ENCODE results near the gene MEGF11. TPM values are rescaled to one million over a fixed set of nuclear protein-coding genes. Genes with fewer than 3 reads are reported as not detected.
"Not testable (repeated sequence)": the region's sequence is repeated elsewhere in the genome, so short reads cannot be mapped to it uniquely, and the experiment has no call there.

MEGF11 gene
- total RNA-seq, 4 donors from 2014 or later: 2.4 to 8.5 (median 4.3) TPM

DNA sequence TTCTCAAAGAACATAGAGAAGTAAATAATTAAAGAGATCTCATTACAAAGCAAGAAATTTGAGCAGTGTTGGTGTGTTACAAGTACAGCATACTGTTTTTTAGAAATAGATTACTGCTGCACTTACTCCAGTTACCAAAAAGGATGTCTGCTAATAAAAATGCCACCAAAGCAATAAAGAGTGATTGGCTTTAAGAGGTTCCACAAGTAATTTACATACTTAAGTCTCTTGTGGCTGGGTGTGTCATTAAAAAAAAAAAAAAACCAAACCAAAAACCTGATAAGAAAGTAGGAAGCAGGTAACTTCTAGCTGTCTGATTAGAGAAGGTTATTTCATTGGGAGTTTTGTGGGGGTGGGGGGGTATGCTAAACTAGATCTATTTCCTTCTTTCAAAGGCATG lies 369.0 kb downstream of the MEGF11 start:
- Histone ChIP-seq H3K27ac (no peak overlapping the region), H3K27me3 (no peaks in the 10 kb centered on the region), H3K4me1 (peaks cover 7% of the 10 kb centered on the region), H3K36me3 (peaks cover 83% of the 10 kb centered on the region), H3K9me3 (no peaks in the 10 kb centered on the region), H3K4me3 (no peak overlapping the region)
- no peak for DNase-seq (ENCODE audit: low spot score in 2 of 2)
- no peak for TF ChIP-seq POLR2A (IDR thresholded peaks at IDR 0.05)
- no peak for TF ChIP-seq CTCF (IDR thresholded peaks at IDR 0.05)
- no peak for TF ChIP-seq POLR2AphosphoS5 (IDR thresholded peaks at IDR 0.05)
- TF ChIP-seq EP300 (IDR thresholded peaks at IDR 0.05): no peak

GRCh38 chr15:65883571-65883970 lies 370.0 kb downstream of the MEGF11 start:
- Histone ChIP-seq H3K27ac (no peak overlapping the region), H3K27me3 (no peaks in the 10 kb centered on the region), H3K36me3 (peaks cover 86% of the 10 kb centered on the region), H3K4me3 (no peak overlapping the region), H3K9me3 (no peaks in the 10 kb centered on the region), H3K4me1 (peaks cover 7% of the 10 kb centered on the region)
- WGBS: 93% methylated on average over 6 of the region's 6 CpGs
- DNase-seq (ENCODE audit: low spot score in 2 of 2): no peak
- TF ChIP-seq POLR2AphosphoS5 (IDR thresholded peaks at IDR 0.05) (no peak), CTCF (IDR thresholded peaks at IDR 0.05) (no peak), POLR2A (IDR thresholded peaks at IDR 0.05) (no peak)

- H3K4me1 ChIP-seq: peaks cover 7% of the 10 kb centered on the region
- DNase-seq (ENCODE audit: low spot score in 2 of 2): no peak
Measured at GRCh38 chr15:65881766-65882434, 371.6 kb downstream of the MEGF11 start.

DNA sequence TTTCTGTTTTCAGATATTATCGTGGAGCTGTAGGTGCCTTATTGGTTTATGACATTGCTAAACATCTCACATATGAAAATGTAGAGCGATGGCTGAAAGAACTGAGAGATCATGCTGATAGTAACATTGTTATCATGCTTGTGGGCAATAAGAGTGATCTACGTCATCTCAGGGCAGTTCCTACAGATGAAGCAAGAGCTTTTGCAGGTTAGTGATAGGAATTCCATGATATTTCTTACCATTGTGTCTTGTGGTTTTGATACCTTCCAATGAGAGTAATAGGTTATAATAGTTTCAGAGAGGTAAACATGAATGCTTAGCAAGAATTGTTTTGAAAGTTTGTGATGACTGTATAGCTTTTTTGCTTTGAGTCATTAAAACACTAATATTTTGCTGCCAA lies 375.8 kb downstream of the MEGF11 start:
- no peak for TF ChIP-seq EP300 (IDR thresholded peaks at IDR 0.05)
- Histone ChIP-seq H3K27ac (no peak overlapping the region), H3K4me3 (no peak overlapping the region), H3K27me3 (no peaks in the 10 kb centered on the region), H3K9me3 (no peaks in the 10 kb centered on the region), H3K4me1 (peaks cover 13% of the 10 kb centered on the region), H3K36me3 (peaks cover 53% of the 10 kb centered on the region)
- DNase-seq (ENCODE audit: low spot score in 2 of 2): no peak
- WGBS: 88% methylated on average over 3 of the region's 3 CpGs

More at GRCh38 chr15:65881766-65882434, 371.6 kb downstream of the MEGF11 start:
- H3K4me3 ChIP-seq: no peak overlapping the region
- H3K9me3 ChIP-seq: no peaks in the 10 kb centered on the region
- no peaks in the 10 kb centered on the region for H3K27me3 ChIP-seq
- H3K36me3 ChIP-seq: peaks cover 81% of the 10 kb centered on the region
- no peak for TF ChIP-seq EP300 (IDR thresholded peaks at IDR 0.05)
- no peak for TF ChIP-seq POLR2A (IDR thresholded peaks at IDR 0.05)
- no peak for TF ChIP-seq POLR2AphosphoS5 (IDR thresholded peaks at IDR 0.05)
- TF ChIP-seq CTCF (IDR thresholded peaks at IDR 0.05): no peak
- no peak overlapping the region for H3K27ac ChIP-seq
- WGBS: 83% methylated on average over 3 of the region's 3 CpGs

DNA sequence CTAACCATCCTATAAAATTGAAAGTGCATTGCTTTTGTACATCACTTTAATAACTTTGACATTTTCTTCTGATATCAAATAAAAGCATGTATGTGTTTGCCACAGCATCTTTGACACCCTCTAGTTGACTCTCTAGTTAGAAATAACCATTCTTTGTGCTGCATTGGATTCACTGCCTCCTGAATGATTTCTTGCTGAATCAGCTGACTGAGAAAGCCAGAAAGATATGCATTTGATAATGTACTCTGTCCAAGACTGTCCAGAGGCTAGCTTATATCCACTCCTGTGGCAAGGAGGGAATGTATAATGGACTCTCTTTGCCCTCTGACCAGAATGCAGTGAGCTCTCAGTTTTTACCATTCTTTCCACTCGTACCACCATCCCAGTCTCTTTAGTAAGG lies 378.1 kb downstream of the MEGF11 start:
- TF ChIP-seq EP300 (IDR thresholded peaks at IDR 0.05): no peak
- TF ChIP-seq POLR2A (IDR thresholded peaks at IDR 0.05): no peak
- TF ChIP-seq CTCF (IDR thresholded peaks at IDR 0.05): no peak
- TF ChIP-seq POLR2AphosphoS5 (IDR thresholded peaks at IDR 0.05): no peak
- WGBS: 96% methylated on average over 1 of the region's 1 CpG
- no peak overlapping the region for H3K27ac ChIP-seq
- H3K9me3 ChIP-seq: no peaks in the 10 kb centered on the region
- H3K4me1 ChIP-seq: peaks cover 32% of the 10 kb centered on the region
- no peak for DNase-seq (ENCODE audit: low spot score in 2 of 2)
- no peaks in the 10 kb centered on the region for H3K27me3 ChIP-seq
- no peak overlapping the region for H3K4me3 ChIP-seq
- H3K36me3 ChIP-seq: peaks cover 36% of the 10 kb centered on the region

DNA sequence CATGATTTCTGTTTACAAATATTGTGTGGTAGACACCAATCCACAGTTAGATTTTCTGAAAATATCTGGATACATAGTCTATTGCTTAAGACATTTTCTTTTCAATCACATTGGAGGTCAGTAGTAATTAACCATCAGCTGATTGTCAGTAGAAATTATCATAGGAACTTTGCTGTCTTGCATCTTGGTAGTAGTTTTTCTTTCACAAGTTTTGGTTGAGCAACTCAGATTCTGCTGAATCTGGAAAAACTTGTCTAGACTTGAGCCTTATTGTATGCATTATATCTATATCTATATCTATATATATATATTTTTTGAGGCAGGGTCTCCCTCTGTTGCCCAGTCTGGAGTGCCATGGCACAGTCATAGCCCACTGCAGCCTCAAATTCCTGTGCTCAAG lies 380.3 kb downstream of the MEGF11 start:
- no peak for TF ChIP-seq CTCF (IDR thresholded peaks at IDR 0.05)
- no peak for TF ChIP-seq POLR2AphosphoS5 (IDR thresholded peaks at IDR 0.05)
- no peak for TF ChIP-seq POLR2A (IDR thresholded peaks at IDR 0.05)
- TF ChIP-seq EP300 (IDR thresholded peaks at IDR 0.05): no peak
- H3K36me3 ChIP-seq: peaks cover 14% of the 10 kb centered on the region
- H3K4me3 ChIP-seq: no peak overlapping the region
- H3K4me1 ChIP-seq: peaks cover 36% of the 10 kb centered on the region
- H3K27ac ChIP-seq: peak overlapping the region; percentile 19
- H3K9me3 ChIP-seq: no peaks in the 10 kb centered on the region
- no peak for DNase-seq (ENCODE audit: low spot score in 2 of 2)
- H3K27me3 ChIP-seq: no peaks in the 10 kb centered on the region

DNA sequence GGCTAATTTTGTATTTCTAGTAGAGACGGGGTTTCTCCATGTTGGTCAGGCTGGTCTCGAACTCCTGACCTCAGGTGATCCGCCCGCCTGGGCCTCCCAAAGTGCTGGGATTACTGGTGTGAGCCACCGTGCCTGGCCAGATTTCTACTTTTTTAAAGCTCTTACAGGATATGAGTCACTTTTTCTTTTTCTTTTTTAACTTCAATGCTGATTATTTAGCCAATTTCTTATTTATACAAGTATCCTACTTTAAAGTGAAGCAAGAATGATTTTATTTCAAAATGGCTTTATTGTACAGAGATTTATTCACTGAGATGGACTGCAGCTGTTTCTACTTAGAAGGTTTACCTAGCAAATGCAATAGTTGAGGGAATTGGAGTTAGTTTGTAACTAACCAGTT lies 381.0 kb downstream of the MEGF11 start:
- not testable (repeated sequence) for H3K36me3 ChIP-seq; DNase-seq (ENCODE audit: low spot score in 2 of 2); H3K27me3 ChIP-seq; H3K4me3 ChIP-seq; H3K9me3 ChIP-seq
- peak overlapping the region; percentile 19 for H3K27ac ChIP-seq
- 82% methylated on average over 5 of the region's 5 CpGs for WGBS
- peaks cover 36% of the 10 kb centered on the region for H3K4me1 ChIP-seq

DNA sequence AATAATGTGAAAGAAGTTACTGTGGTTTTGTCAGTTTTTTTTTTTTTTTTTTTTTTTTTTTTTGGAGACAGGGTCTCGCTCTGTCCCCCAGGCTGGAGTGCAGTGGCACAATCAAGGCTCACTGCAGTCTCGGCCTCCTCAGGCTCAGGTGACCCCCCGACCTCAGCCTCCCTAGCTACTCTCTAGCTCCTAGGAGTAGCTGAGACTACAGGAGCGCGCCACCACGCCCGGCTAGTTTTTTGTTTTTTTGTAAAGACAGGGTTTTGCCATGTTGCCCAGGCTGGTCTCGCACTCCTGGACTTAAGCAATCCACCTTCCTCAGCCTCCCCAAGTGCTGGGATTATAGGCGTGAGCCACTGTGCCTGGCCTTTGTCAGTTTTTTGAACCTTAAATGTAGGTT lies 381.7 kb downstream of the MEGF11 start:
- H3K27me3 ChIP-seq; H3K4me3 ChIP-seq; DNase-seq (ENCODE audit: low spot score in 2 of 2); H3K9me3 ChIP-seq; H3K36me3 ChIP-seq: not testable (repeated sequence)
- Histone ChIP-seq H3K4me1 (peaks cover 36% of the 10 kb centered on the region), H3K27ac (peak overlapping the region; percentile 99)
- 87% methylated on average over 9 of the region's 9 CpGs for WGBS
